ENCODE measurements around the gene XPR1.

The XPR1 gene

GRCh38 chr1:180631766-180632325 lies at the start of gene XPR1:
Gene XPR1 (plus strand): TSS chr1:180632022. CDS start chr1:180632202, 180 bp downstream.
- peak; percentile 100 for DNase-seq

DNA sequence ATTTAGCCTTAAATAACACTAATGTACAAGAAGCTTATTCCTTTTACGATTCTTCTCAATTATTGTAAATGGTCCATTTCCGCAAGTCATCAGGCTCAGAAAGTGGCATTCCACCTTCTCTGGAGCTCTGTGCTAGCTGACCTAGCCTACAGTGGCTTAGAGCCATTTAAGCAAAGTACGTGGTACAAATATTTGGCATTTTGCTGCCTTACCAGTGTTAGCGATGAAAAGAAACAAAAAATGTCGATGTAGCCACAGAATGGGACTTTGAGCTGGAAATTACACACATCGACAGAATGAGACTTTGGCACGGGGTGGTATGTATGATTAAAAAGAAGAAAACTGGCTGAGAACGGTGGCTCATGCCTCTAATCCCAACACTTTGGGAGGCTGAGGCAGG lies 47.0 kb upstream of the XPR1 start:
- no peak for DNase-seq

DNA sequence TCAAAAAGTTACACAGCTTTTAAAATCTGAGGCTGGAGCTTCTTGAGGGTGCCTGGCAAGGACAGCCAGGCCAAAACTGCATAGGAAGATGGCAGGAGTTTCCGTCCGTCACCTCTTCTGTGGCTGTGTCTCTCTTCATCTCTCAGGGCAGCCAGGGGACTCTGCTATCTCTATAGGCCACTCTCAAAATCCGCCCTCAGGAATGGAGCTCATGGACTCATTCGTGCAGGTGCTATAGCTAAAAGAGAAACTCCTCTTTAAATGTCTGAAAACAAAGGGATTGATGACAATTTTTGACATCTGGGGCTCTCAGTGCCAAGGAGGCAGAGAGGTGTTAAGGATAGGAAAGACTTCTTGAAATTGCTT lies 45.8 kb upstream of the XPR1 start:
- DNase-seq = no peak

DNA sequence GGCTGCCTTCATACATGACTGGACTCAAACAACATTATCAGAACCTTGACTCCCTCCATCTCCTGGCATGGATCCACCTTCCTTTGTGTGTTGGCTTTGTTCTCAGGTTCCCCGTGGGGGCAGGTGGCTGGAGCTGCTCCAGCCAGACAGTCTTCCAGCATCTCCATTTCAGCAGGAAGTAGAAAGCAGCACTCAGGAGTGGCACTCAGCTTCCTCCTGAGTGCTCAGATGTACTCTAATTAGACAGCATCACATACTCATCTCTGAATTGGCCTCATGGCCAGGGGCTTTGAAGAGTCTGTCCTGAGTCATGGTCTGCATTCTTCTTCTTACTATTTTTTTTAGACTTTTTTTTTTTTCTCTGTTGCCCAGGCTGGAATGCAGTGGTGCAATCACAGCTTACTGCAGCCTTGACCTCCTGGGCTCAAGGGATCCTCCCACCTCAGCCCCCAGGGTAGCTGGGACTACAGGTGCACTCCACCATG lies 45.1 kb upstream of the XPR1 start:
- peak in 1 of 2 experiments; percentile 48 for DNase-seq

DNA sequence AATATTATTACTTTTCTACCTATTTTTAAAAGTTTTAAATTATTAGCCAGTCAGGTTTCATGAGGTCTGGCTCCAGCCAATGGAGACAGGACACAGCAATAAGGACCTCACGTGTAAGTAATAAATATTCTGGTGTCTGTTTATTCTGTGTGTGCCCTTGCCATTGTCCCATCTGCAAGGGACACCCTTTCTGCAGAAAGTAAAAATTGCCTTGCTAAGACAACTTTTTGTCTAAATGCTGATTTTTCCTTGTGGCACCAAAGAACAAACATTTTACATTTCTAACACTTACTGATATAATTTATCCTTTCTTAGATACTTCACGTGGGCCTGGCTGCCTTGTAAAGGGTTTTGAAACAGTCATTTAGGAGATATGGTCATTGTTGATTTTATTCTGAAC lies 43.7 kb upstream of the XPR1 start:
- DNase-seq = no peak

GRCh38 chr1:180590889-180591288 lies 40.9 kb upstream of the XPR1 start:
- DNase-seq = no peak

DNA sequence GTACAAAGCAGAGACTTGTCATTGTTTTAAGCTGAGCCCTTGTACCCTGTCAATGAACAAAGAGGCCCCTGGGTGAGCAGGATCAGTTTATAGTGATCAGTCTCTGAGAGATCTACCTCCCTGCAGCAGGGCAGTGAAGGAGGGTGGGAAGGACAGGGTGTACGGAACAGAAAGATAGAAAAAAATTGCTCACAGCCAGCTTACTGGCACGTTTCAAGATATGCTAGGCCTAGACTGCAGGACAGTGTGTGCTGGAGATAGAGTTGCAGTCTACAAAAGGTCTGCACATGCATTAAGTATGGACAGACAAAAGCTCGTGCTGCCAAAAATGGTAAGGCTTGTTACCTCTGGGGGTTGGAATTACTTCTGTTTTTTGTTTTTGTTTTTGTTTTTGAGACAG lies 38.4 kb upstream of the XPR1 start:
- DNase-seq = no peak

DNA sequence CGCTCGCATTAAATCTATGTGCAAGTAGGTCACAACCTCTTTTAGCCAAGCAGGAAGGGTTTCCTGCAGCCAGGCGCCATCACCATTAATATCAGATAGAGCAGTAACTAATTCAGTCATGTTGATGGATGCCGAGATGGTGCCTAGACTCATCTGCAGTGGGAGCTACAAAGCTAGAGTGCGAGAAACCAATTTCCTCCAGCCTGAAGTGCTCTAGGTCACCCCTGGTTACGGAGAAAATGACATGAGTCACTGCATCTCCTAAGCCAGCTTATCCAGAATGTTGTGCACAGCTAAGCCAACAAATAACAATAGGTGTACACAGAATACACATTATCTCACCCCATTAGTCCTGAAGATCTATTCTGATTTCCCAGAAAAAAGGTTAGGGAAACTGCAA lies 37.1 kb upstream of the XPR1 start:
- no peak for DNase-seq

- no peak for DNase-seq
These were observed 35.9 kb upstream of the XPR1 start for GRCh38 chr1:180595966-180596365.

DNA sequence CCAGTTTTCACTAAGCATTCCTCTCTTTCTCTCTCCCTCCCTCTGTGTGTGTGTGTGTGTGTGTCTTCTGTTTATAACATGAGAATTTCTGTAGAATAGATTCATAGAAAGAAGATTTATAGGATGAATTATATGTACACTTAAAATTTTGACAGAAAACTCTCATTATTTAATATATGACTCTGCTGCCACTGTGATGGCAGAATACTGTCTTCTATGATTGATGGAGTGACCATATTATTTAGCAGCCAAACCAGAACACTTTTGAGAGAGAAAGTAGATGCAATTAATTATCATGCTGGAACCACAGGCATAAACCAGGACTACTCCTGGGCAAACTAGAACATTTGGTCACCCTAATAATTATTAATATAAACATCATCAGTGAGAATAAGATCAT lies 34.3 kb upstream of the XPR1 start:
- DNase-seq = no peak

GRCh38 chr1:180598333-180598974 lies 33.4 kb upstream of the XPR1 start:
- peak; percentile 38 to 63 for DNase-seq

DNA sequence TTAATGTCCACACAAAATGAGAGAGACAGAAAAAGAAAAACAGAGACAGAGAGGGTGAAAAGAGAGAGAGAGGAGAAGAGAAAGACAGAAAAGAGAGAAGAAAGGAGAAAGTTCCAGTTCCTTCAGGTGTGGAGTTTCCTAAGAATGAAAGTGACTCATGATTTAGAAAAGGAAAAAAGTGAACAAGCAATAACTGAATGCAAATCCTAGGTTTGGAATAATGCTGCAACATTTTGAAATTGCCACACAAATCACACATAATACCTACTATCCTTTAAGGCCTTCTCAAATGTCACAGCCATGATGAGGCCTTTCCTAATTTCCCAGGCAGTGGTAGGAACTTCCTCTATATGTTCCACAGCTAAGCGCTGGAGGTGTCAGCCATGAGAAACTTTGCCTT lies 31.5 kb upstream of the XPR1 start:
- no peak for DNase-seq

DNA sequence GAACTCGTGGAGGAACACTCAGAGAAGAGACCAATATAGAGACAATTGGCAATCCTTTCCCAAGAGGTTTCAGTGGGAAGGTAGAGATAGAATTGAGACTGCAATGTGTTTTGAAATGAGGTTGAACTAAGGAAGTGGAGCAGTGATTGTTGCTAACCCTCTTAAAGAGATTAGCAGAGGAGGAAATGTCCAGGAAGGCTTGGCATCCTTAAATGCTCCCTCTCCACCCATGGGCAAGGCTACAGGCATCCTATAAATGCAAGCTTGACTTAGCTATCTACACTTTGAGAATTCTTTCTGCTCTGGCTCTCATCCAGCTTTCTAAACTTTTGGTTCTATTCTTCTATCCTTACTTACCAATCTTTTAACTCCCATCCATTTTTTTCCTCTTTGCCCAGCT lies 30.3 kb upstream of the XPR1 start:
- no peak for DNase-seq

DNA sequence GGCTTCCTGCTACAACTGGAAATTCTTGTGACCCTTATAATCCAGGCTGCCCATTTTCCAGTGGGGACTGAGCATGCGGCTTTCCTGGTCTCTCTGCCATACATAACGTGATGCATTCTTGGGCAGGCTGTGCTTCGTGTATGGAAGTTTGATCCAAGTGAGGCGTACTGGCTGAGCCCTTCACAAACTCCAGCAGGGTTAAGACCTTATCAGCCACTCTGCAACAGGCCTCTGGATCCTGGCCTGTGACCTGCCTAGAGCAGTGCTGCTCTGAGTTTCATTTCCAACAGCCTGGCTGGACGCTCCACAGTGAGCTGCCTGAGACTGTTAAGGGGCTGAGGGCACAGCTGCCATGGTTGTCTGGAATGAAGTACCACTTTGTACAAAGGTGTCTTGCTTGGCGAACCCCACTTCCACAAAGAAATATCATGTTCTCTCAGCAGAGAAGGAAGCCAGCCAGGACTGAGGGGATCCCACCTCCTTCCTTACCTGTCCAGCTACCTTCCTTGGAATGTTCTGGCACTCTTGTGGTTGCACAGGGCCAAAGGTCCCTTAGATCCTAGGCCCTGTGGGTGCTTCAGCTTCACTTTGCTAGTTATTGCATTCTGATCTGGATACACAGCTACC lies 28.5 kb upstream of the XPR1 start:
- no peak for DNase-seq

DNA sequence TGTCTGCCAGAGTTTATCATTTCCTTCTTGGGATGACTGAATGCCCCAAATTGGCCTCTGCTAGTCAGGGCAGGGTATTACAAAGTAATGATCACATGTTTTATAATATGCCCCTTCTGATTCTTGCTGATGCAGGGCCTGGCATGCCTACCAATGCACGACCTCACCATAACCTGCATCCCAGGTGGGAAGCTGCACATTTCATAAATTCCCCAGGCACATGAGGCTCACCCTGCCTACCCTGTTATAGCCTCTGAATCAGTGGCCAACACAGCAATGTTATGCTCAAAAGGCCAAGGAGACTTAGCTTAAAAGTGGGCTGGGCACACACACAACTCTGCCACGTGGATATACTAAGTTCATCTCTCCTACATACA lies 28.0 kb upstream of the XPR1 start:
- DNase-seq = no peak

DNA sequence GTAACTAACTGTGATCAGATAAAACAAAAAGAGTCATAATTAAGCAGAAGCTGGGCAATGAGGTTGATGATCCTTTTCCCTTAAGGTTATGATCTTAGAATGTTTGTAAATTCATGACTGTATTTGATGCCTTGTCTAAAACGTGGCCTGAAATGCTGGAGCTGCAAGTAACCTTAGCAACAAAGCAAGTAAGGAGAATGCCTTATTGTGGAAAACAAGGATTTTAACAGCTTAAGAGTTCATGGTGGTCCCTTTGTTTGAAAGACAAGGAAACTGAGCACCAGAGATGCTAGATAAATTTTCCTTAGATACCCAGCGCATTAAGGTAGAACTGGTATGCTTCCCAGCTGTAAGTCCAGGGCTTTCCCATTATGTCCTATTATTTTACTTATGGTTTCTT lies 25.7 kb upstream of the XPR1 start:
- DNase-seq = no peak

DNA sequence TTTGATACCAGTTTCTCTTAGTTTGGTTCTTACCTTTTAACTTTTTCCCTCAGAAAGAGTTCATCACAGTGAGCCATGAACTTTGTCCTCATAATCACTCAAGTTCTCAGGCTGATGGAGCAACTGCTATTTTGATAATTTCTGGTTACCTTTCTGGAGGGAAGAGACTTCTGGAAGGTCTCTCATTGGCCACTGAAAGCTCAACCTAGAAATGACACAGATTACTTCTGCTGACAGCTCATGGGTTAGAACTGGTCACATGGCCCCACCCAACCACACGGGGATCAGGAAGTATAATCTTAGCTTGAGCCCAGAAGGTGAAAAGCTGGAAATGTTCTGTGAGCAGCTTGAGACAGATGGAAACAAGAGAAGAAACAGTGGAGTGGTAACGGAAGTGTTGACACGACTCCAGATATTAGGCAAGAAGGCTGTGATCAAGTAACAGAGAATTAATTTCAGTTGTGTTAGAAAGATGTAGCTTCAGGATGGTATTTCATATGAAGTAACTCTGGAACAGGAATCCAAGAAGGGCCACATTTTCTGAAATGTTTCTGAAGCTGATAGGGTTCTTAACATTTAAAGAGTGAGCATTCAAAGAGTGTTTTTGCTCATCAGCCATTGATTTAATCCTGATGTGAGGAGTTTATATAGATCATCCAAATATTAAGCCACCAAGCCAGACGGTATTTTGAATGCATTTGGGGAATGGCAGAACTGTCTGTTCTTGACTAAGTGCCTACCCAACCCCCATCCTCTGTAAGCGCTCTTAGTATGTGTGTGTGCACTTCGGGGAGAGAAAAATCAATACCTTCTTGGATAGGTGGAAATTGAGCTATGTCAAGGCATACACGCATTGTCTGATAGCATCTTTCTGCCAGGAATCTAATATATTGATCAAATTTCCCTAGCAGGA lies 21.9 kb upstream of the XPR1 start:
- no peak for DNase-seq

DNA sequence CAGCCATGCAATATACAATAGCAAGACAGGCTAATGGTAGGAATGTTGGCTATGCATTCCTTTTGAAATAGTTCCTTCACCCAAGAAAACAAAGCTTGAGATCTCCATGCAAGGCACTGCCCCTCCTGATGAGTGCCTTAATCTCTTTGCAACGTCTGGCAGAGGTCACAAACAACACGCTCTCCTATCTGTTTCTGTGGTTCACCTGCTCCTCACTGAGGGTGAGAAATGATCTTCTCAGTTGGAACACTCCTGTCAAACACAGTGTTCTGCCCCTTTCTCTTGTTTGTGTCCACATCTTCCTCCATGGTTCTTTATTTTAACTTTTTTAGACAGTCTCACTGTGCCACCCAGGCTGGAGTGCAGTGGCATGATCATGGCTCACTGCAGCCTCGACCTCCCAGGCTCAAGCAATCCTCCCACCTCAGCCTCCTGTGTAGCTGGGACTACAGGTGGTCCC lies 21.2 kb upstream of the XPR1 start:
- DNase-seq = no peak

GRCh38 chr1:180611016-180611930 lies 20.5 kb upstream of the XPR1 start:
- DNase-seq = no peak

DNA sequence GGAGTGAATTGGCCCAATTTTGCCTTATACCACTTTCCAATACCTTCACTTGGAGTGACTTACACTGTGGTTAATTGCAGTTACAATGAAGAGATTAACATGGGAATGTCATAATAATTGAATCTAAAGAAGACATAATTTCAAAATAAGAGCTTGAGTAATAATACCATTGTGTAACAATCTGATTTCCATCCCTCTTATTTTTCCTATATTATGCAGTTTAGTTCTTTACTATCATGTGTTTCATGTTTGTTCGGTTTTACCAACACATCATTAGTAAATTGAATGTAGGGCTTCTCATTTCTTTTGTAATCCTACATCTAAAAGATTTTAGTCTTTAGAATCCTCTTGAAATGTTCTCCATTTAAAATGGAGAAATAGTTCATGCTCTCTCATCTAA lies 19.2 kb upstream of the XPR1 start:
- no peak for DNase-seq

- no peak for DNase-seq
These were observed 17.1 kb upstream of the XPR1 start for GRCh38 chr1:180614730-180615129.
